HG03039 (cell line): ENCODE data around the gene ETDA.
"Not testable (repeated sequence)": the region's sequence is repeated elsewhere in the genome, so short reads cannot be mapped to it uniquely, and the experiment has no call there.

Experiments used
- ATAC-seq: cut with Tn5 transposase; IDR thresholded peaks from one replicate; pipeline ENCODE4 v1.9.1; 2021; ENCODE audit warnings: mild to moderate bottlenecking, moderate library complexity; ENCODE audit not compliant: unreplicated experiment

Gene ETDA

GRCh38 chrX:135252011-135252518 lies at the start of gene ETDA:
ETDA (plus strand) TSS chrX:135252061; CDS start chrX:135253277, 1,216 bp downstream.
- ATAC-seq, result not testable (repeated sequence)

DNA sequence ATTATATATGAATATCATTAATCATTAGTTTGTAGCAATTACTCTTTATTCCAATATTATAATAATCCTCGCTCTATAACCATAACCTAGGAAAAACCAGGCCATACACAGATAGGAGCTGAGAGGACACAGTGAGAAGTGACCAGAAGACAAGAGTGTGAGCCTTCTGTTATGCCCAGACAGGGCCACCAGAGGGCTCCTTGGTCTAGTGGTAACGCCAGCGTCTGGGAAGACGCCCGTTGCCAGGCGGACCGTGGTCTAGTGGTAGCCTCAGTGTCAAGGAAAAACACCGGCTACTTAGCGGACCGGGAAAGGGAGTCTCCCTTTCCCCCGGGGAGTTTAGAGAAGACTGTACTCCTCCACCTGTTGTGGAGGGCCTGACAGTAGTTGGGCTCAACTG lies 45.4 kb upstream of the ETDA start:
- not testable (repeated sequence) for ATAC-seq

- ATAC-seq, result no peak
Observed at GRCh38 chrX:135213200-135213844, 38.5 kb upstream of the ETDA start.

DNA sequence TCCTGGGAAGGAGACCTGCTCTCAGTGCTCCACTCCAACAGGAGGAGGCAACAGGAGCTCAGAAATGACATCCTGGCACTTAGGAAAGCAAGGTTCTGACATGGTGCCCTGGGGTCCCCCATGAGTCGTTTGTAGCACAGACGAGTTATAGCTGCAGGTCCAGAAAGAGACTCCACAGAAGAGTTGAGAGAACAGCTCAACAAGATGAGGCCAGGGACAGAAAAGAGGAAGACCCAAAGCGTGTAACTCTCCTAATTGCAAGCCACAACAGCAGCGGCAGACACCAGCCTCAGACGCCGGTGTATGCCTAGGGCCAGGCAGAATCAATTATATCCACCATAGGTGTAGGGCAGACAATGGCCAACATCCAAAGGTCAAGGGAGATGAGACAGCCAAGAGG lies 5.9 kb upstream of the ETDA start:
- ATAC-seq, result not testable (repeated sequence)

DNA sequence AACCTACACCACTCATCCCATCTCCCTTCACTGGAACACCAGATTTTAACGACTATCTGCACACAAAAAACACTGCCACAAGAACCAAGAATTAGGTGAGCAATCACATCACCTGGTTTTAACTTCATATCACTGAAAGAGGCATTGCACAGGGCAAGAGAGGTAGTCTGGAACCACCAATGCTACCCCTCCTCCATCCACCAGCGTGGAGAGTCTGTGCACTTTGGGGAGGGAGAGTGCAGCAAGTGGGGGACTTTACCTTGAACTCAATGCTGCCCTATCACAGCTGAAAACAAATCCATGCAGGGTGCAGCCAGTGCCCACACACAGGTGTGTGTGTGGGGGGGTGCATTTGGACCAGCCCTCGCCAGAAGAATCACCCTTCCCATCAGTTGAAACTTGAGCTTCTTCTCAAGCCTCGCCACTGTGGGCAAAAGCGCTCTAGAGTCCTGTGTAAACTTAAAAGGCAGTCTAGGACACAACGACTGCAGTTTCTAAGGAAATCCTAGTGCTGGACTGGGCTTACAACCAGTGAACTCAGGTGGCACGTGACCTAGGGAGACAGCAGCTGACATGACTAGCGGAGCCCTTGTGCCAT lies 4.3 kb downstream of the ETDA start:
- ATAC-seq, result not testable (repeated sequence)

- no peak for ATAC-seq
Observed at GRCh38 chrX:135256923-135257322, 5.1 kb downstream of the ETDA start.

- no peak for ATAC-seq
Observed at GRCh38 chrX:135257469-135257868, 5.6 kb downstream of the ETDA start.

GRCh38 chrX:135260976-135261375 lies 9.1 kb downstream of the ETDA start:
- ATAC-seq, result not testable (repeated sequence)

- not testable (repeated sequence) for ATAC-seq
Observed at GRCh38 chrX:135263376-135263775, 11.5 kb downstream of the ETDA start.

DNA sequence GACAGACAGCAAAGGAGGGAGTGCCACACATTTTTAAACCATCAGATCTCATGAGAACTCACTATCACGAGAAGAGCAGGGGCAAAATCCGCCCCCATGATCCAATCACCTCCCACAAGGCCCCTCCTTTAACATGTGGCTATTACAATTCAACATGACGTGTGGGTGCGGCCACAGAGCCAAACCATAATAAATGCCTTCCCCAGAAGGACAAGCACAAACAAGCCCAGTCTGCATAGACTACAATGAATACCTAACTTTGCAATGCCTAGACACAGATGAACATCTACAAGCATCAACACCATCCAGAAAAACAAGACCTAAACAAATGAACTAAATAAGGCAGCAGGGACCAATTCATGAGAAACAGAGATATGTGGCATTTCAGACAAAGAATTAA lies 12.3 kb downstream of the ETDA start:
- ATAC-seq, result no peak

DNA sequence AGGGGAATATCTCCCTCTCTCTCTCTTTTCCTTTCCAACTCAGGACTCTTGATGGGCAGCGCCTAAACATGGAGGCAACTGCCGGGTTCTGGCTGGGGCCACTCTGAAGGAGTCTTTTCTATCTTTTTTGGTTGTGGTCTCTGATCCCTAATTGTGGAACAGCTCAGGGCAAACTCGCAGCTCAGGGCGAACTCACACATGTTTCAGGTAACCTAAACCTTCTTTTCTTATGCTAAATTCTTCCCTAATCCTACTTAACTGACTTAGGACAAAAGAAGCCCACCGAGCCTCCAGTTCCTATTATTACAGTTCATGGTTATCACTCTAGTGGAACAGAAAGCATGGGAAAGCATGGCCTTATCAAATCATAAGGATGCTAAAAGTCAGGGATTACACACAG lies 21.3 kb downstream of the ETDA start:
- ATAC-seq, result no peak

DNA sequence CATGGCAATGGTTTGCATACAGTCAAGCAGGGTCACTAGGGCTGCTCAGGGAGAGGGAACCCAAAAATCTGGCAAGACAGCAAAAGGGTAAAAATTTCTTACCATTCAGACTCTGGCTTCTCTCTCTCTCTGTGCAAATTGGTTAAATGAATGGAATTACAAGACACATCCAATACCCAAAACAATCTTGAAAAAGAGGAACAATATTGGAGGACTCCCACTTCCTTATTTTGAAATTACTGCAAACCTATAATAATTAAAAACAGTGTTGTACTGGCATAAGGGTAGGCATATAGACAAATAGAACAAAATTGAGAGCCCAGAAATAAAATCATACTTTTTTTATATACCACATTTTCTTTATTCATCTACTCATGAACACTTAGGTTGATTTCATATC lies 24.1 kb downstream of the ETDA start:
- ATAC-seq, result no peak

DNA sequence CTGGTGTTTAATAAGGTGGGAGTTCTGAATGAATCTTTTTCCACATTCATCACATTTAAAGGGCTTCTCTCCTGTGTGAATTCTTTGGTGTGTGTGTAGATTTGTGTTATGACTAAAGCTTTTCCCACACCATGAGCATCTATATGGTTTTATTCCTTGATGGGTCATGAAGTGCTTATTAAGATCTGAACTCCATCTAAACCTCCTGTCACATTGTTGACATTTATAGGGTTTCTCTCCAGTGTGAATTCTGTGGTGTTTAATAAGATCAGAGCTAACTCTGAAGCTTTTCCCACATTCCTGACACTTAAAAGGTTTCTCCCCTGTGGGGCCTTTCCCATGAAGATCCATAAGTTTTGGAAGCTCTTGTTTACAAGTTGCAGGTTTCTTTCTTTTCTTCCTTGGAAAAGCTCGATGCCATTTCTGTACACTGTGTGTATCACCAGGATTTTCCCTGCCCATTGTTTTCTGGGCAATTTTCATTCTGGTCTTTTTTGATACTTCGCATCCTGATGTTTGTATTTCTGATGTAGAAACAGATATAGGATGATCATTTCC lies 35.5 kb downstream of the ETDA start:
- ATAC-seq, result no peak

DNA sequence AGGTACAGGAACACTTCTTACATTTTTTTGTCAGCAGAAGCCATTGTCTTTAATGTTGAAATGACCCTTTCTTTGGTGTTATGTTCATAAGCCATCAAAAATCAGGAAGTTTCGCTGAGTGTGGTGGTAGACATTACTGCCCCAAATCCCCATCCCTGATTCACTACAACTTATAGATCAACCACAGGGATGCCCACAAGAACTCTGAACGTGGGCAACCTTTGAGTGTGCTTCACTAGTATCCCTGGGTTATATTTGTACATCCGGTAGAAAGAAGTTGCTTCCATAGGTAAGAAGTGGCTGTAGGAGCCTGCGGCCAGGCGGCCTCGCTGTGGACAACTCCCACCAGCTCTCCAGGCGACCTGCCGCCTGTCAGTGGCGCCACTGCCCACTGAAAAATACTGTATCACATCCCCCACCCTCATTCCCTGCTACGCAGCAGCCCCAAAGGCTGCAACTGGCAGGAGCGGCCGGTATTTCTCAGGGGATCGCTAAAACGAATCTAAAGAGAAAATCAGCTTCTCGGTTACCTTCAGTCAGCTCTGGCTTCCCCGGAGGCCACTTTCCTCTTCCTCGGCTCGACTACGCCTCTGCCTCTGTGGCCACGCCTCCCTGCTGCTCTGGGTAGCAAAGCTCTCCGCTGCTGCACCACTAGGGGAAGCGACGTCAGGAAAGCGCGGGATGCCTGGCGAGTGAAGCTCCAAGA lies 43.5 kb downstream of the ETDA start:
- ATAC-seq, result peak; percentile 93

- ATAC-seq, result peak; percentile 53
Observed at GRCh38 chrX:135295944-135296305, 44.1 kb downstream of the ETDA start.

- ATAC-seq, result no peak
Observed at GRCh38 chrX:135302269-135302873, 50.5 kb downstream of the ETDA start.
